GM19395 (cell line): ENCODE data around the gene RNF130.
"Not testable (repeated sequence)": the region's sequence is repeated elsewhere in the genome, so short reads cannot be mapped to it uniquely, and the experiment has no call there.

Source experiments
- ATAC-seq: cut with Tn5 transposase; IDR thresholded peaks from one replicate; pipeline ENCODE4 v1.9.1; 2021; ENCODE audit warnings: mild to moderate bottlenecking, moderate library complexity; ENCODE audit not compliant: unreplicated experiment

The RNF130 gene

DNA sequence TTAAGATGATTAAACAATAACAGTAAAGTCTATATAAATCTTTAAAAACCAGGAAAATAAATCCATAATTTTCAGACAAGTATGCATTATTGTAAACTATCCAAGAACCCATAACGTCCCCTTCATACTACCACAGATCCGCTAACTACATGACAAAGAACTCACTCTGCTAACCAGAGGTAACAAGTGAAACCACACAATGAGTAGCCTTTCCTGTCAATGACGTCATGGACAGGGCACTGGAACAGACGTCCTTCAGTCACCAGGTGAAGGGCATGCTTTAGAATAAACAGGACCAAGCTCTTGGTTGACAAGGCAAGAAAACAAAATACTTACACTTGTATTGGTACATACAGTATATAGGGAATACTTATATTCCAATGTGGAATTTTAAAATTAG is 45.2 kb downstream of the RNF130 start:
- ATAC-seq = no peak

DNA sequence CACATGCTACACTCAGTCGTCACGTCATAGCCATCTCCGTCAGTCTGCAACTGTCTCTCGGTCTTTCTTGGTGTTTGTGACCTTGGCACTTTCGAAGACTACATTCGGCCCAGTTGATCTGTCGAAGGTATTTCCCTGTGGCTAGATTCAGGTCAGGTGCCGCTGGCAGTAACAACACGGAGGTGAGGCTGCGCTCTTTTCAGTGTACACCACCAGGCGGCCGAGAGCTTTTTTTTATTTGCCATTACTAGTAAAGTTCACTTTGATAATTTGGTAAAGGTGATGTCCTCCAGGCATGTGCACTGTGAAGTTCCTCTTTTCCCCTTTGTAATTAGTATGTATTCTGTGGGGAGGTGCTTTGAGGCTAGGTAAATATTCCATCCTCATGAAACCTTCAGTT is 49.7 kb downstream of the RNF130 start:
- ATAC-seq = no peak

DNA sequence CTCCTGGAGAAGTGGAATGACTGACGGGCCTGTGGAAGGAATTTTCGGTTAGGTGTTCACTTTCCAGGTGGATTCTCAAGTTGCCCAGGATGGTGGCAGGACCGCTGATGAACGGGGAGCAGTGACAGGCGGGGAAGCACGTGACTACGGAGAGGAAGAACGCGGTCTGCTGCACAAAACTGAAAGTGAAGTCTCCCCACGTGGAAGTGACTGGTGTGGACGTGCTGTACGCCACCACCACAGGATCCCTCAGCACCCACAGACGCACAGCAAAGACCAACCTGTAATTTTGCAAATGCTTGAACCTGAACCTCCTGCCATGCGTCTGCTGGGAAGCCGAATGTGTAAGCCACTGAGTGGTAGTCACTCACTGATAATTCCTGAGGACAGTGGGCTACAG is 51.4 kb downstream of the RNF130 start:
- no peak for ATAC-seq

- no peak for ATAC-seq
Observed at GRCh38 chr5:180018347-180019060, 53.1 kb downstream of the RNF130 start.

DNA sequence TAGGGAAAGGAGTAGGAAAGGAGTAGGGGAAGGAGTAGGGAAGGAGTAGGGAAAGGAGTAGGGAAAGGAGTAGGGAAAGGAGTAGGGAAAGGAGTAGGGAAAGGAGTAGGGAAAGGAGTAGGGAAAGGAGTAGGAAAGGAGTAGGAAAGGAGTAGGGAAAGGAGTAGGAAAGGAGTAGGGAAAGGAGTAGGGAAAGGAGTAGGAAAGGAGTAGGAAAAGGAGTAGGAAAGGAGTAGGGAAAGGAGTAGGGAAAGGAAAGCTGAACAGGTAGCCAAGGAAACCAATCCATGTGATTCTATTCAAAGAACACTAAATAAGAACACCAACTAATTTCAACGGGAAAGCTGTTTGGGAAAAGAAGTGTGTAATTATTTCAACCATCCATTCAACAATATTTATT is 56.0 kb downstream of the RNF130 start:
- ATAC-seq = not testable (repeated sequence)

DNA sequence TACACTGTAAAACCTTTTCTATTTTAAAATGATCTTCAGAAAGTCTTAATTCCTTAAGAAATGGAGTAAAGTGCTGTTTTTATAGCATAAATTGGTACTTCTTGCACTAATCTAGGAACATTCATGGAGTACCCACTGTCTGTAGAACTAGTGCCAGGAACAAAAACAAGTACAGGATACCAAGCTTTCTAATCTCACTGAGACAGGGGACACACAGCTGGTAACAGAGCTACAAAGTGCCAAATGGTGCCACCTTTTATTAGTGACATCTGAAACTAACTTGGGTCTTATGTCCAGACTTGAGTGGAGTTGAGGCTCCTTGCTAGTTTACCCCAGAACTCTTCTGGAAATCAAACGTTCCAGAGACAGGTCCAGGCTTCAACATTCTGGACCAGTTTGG is 57.9 kb downstream of the RNF130 start:
- no peak for ATAC-seq

DNA sequence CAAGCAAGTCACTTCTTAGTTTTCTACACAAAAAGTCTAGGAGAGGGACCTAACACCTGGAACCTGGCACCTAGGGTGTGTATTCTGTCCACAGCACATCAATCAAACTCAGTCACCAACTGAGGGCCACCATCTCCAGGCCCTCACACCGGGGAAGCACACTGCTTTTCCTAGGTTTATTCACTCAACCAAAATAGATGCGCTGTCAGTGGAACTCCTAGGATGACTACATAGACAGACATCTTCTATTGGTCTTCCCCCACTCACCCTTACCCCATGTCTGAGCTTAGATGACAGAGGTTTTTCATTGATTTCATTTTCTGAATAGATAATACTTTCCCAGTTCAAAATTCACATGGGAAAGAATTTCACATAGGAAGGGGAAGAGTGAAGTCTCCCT is 59.2 kb downstream of the RNF130 start:
- ATAC-seq = no peak

DNA sequence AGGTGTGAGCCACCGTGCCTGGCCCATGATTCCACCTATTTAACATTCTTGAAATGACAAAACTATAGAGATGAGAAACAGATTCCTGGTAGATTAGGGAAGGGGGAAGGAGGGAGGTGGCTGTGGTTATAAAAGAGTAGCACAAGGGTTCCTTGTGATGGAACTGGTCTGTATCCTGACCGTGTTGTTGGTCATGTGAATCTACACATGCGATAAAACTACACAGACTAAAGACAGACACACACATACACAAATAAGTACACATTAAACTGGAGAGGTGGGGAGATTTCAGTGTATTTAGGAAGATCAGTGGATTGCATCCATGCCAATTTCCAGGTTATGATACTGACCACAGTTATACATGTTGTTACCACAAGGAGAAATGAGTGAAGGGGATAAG is 60.9 kb downstream of the RNF130 start:
- ATAC-seq = no peak

DNA sequence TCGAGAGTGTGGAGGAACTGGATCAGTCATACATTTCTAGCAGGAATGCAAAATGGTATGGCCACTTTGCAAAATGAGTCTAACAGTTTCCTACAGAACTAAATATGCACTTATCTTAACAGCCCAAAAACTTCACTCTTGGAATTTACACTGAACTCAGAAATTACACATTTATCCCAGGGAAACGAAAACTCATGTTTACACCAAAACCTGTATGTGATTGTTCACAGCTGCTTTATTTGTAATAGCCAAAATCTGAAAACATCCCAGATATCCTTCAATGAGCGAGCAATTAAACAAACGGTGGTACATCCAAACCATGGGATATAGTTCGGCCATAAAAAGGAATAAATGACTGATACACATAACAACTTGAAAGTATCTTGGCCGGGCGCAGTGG is 62.0 kb downstream of the RNF130 start:
- no peak for ATAC-seq

- ATAC-seq = no peak
Observed at GRCh38 chr5:180008433-180008832, 63.1 kb downstream of the RNF130 start.

GRCh38 chr5:180007582-180007981 is 64.0 kb downstream of the RNF130 start:
- ATAC-seq = no peak

GRCh38 chr5:180006141-180006540 is 65.4 kb downstream of the RNF130 start:
- ATAC-seq = no peak

GRCh38 chr5:180003127-180003526 is 68.4 kb downstream of the RNF130 start:
- ATAC-seq = no peak

- ATAC-seq = no peak
Observed at GRCh38 chr5:180001742-180002141, 69.8 kb downstream of the RNF130 start.

DNA sequence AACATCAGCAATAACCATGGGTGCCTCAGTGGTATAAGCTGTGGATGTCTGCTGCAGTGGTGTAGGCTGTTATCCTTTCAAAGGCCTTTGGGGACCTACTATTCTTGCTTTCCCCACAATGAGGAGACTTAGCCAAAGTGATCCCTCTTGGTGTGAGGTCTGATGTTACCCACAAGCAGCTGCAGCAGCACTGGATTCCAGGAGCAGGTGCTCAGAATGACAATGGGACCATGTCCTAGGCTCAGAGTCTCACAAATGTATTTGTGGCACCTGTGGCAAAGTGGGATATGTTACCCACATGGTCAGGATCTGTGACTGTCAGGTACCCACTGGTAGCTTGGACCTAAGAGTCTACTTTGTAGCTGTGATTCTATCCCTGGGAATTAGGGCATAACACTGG is 70.4 kb downstream of the RNF130 start:
- no peak for ATAC-seq

- ATAC-seq = no peak
Observed at GRCh38 chr5:179998485-179998884, 73.1 kb downstream of the RNF130 start.

- ATAC-seq = no peak
Observed at GRCh38 chr5:179994583-179995323, 76.8 kb downstream of the RNF130 start.

DNA sequence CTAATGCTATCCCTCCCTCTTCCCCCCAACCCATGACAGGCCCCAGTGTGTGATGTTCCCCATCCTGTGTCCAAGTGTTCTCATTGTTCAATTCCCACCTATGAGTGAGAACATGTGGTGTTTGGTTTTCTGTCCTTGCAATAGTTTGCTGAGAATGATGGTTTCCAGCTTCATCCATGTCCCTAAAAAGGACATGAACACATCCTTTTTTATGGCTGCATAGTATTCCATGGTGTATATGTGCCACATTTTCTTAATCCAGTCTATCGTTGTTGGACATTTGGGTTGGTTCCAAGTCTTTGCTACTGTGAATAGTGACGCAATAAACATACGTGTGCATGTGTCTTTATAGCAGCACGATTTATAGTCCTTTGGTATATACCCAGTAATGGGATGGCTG is 78.7 kb downstream of the RNF130 start:
- ATAC-seq = not testable (repeated sequence)

GRCh38 chr5:179991106-179991505 is 80.5 kb downstream of the RNF130 start:
- ATAC-seq = no peak

DNA sequence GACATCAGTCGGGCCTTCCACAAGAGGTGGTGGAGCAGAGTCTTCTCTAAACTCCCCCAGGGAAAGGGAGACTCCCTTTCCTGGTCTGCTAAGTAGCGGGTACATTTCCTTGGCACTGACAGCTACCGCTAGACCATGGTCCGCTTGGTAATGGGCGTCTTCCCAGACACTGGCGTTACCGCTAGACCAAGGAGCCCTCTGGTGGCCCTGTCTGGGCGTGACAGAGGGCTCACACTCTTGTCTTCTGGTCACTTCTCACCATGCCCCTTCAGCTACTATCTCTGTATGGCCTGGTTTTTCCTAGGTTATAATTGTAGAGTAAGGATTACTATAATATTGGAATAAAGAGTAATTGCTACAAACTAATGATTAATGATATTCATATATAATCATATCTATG is 81.0 kb downstream of the RNF130 start:
- not testable (repeated sequence) for ATAC-seq

GRCh38 chr5:179986328-179986727 is 85.2 kb downstream of the RNF130 start:
- no peak for ATAC-seq

DNA sequence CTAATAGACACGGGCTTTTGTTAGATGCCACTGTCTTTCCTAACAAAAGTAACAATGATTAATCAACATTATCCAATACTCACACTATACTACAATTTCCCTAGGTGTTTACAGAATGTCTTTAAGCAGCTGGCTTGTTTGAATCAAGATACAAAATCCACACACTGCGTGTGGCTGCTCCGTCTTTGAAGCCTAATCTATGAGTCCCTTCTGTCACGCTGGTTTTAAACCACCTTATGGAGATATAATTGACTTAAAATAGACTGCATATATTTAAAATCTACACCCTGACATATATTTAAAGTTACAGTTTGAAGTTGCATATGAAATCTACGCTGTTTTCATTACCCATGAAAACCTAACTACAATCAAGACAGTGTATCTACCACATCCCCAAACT is 89.9 kb downstream of the RNF130 start:
- no peak for ATAC-seq

- ATAC-seq = no peak
Observed at GRCh38 chr5:179980767-179981166, 90.8 kb downstream of the RNF130 start.
